Astrocyte (in vitro differentiated cells and primary cell): Measurements from ENCODE around the gene SRSF8. TPM values are rescaled to one million over a fixed set of nuclear protein-coding genes. Genes with fewer than 3 reads are reported as not detected.

Experiments used
- DNase-seq: peaks from one replicate; pipeline ENCODE4 v3.0.0-alpha.2; 2010; ENCODE audit warnings: low read depth
- FAIRE-seq: peaks from 2 replicates; lab custom pipeline; 2011; peaks lifted over from hg19 to GRCh38; lab: Jason Lieb, UNC
- H2AFZ ChIP-seq: 2 replicates; pipeline ENCODE4 v1.6.0; 2012; ENCODE audit warnings: low read depth, low read length, inconsistent platforms
- H3K27ac ChIP-seq: 2 replicates; pipeline ENCODE4 v1.5.1; 2011; ENCODE audit warnings: low read depth, low read length, inconsistent platforms
- H3K27me3 ChIP-seq: 2 replicates; pipeline ENCODE4 v1.6.0; 2011; ENCODE audit warnings: low read length, inconsistent platforms; ENCODE audit not compliant: insufficient read depth
- H3K36me3 ChIP-seq: 2 replicates; pipeline ENCODE4 v1.5.1; 2011; ENCODE audit warnings: low read length, inconsistent platforms; ENCODE audit not compliant: insufficient read depth
- H3K4me1 ChIP-seq: 2 replicates; pipeline ENCODE4 v1.5.1; 2011; ENCODE audit warnings: low read length, inconsistent platforms; ENCODE audit not compliant: insufficient read depth
- H3K4me2 ChIP-seq: 2 replicates; pipeline ENCODE4 v1.6.0; 2012; ENCODE audit warnings: low read length, inconsistent platforms
- H3K4me3 ChIP-seq: 2 replicates; pipeline ENCODE4 v1.5.1; 2011; ENCODE audit warnings: low read depth, mild to moderate bottlenecking, low read length, inconsistent platforms; ENCODE audit not compliant: insufficient read depth
- H3K79me2 ChIP-seq: 2 replicates; pipeline ENCODE4 v1.6.0; 2012; ENCODE audit warnings: mild to moderate bottlenecking, low read length, inconsistent platforms; ENCODE audit not compliant: insufficient read depth
- H3K9ac ChIP-seq: 2 replicates; pipeline ENCODE4 v1.6.0; 2012; ENCODE audit warnings: mild to moderate bottlenecking, low read length, inconsistent platforms
- H3K9me3 ChIP-seq: 2 replicates; pipeline ENCODE4 v1.5.1; 2012; ENCODE audit warnings: low read depth, mild to moderate bottlenecking, low read length, inconsistent platforms; ENCODE audit not compliant: insufficient read depth
- H4K20me1 ChIP-seq: 2 replicates; pipeline ENCODE4 v1.6.0; 2012; ENCODE audit warnings: low read length, inconsistent platforms; ENCODE audit not compliant: insufficient read depth
- H3K27ac Mint-ChIP-seq: one replicate; pipeline ENCODE4 v1.8.0; 2021; ENCODE audit warnings: mild to moderate bottlenecking, mixed read lengths; ENCODE audit not compliant: unreplicated experiment
- H3K27me3 Mint-ChIP-seq: one replicate; pipeline ENCODE4 v1.8.0; 2021; ENCODE audit warnings: low read depth, mixed read lengths; ENCODE audit not compliant: unreplicated experiment
- H3K36me3 Mint-ChIP-seq: one replicate; pipeline ENCODE4 v1.8.0; 2021; ENCODE audit warnings: low read depth, mixed read lengths; ENCODE audit not compliant: unreplicated experiment
- H3K4me1 Mint-ChIP-seq: one replicate; pipeline ENCODE4 v1.8.0; 2021; ENCODE audit warnings: low read depth, mixed read lengths; ENCODE audit not compliant: unreplicated experiment
- H3K4me3 Mint-ChIP-seq: one replicate; pipeline ENCODE4 v1.8.0; 2021; ENCODE audit warnings: mild to moderate bottlenecking, moderate library complexity, mixed read lengths; ENCODE audit not compliant: unreplicated experiment
- H3K9me3 Mint-ChIP-seq: one replicate; pipeline ENCODE4 v1.8.0; 2021; ENCODE audit warnings: mild to moderate bottlenecking, mixed read lengths; ENCODE audit not compliant: unreplicated experiment
- CTCF ChIP-seq: IDR thresholded peaks from 2 replicates; pipeline ENCODE4 v1.5.1; 2011; ENCODE audit warnings: low read depth, mild to moderate bottlenecking, inconsistent platforms, low read length, moderate library complexity; ENCODE audit not compliant: insufficient read depth
- EZH2 ChIP-seq: IDR thresholded peaks from 2 replicates; pipeline ENCODE4 v1.6.1; 2012; ENCODE audit warnings: mild to moderate bottlenecking, low read length, inconsistent platforms; ENCODE audit not compliant: insufficient read depth
- total RNA-seq: library from RNA; stranded (reverse); gene quantifications from 2 replicates; pipeline ENCODE4 v1.2.1, GENCODE V29; 2021

The SRSF8 gene
- total RNA-seq, 1 donor from 2014 or later, result 47.5 TPM

DNA sequence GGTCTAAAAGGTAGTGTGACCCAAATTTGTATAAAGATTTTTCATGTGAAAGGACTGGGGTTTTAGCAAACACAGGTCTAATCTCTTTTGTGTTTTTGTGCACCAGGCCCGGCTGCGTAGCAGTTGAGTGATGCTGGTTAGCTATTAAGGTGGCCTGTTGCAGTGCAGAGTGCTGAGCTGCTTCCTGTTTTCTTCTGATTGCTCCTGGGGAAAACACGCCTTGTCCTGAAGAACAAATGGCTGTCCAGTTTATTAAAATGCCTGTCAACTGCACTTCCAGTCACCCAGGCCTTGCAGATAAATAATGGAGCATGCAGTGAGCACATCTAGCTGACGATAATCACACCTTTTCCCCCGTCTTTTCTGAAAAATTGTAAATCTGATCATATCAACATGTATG, 1.8 kb downstream of the SRSF8 start:
- Histone ChIP-seq H3K79me2 (peaks cover 33% of the 10 kb centered on the region), H3K27ac (peak overlapping the region; percentile 90), H3K9me3 (no peaks in the 10 kb centered on the region), H3K9ac (peak overlapping the region; percentile 97), H3K4me3 (peak overlapping the region; percentile 91), H3K36me3 (no peaks in the 10 kb centered on the region), H2AFZ (no peak overlapping the region), H3K4me1 (peaks cover 11% of the 10 kb centered on the region), H3K27me3 (no peaks in the 10 kb centered on the region), H4K20me1 (peaks cover 11% of the 10 kb centered on the region), H3K4me2 (peak overlapping the region; percentile 93)
- FAIRE-seq (no peak), DNase-seq (peak; percentile 97)
- Mint-ChIP-seq H3K36me3 (peaks cover 2% of the 10 kb centered on the region), H3K27ac (peak overlapping the region; percentile 51), H3K4me3 (peak overlapping the region; percentile 100), H3K4me1 (peaks cover 14% of the 10 kb centered on the region), H3K27me3 (no peaks in the 10 kb centered on the region), H3K9me3 (no peaks in the 10 kb centered on the region)
- TF ChIP-seq CTCF (no peak), EZH2 (no peak)

- TF ChIP-seq EZH2 (no peak), CTCF (no peak)
- peaks cover 11% of the 10 kb centered on the region for H4K20me1 ChIP-seq
- H3K36me3 ChIP-seq, result no peaks in the 10 kb centered on the region
- Mint-ChIP-seq H3K4me1 (peaks cover 12% of the 10 kb centered on the region), H3K27me3 (no peaks in the 10 kb centered on the region), H3K9me3 (no peaks in the 10 kb centered on the region), H3K36me3 (peaks cover 3% of the 10 kb centered on the region), H3K4me3 (peak overlapping the region; percentile 55), H3K27ac (no peak overlapping the region)
- no peak overlapping the region for H3K9ac ChIP-seq
- DNase-seq (no peak), FAIRE-seq (no peak)
- no peaks in the 10 kb centered on the region for H3K27me3 ChIP-seq
- no peak overlapping the region for H3K4me3 ChIP-seq
- H2AFZ ChIP-seq, result no peak overlapping the region
- no peak overlapping the region for H3K4me2 ChIP-seq
- H3K27ac ChIP-seq, result no peak overlapping the region
- H3K79me2 ChIP-seq, result peaks cover 33% of the 10 kb centered on the region
- no peaks in the 10 kb centered on the region for H3K9me3 ChIP-seq
- H3K4me1 ChIP-seq, result peaks cover 17% of the 10 kb centered on the region
Observed at GRCh38 chr11:95070471-95070870, 3.8 kb downstream of the SRSF8 start.

GRCh38 chr11:95072948-95073347, 6.2 kb downstream of the SRSF8 start:
- Histone ChIP-seq H3K36me3 (no peaks in the 10 kb centered on the region), H2AFZ (no peak overlapping the region), H3K27ac (no peak overlapping the region), H3K4me1 (peaks cover 13% of the 10 kb centered on the region), H3K27me3 (no peaks in the 10 kb centered on the region), H3K79me2 (peaks cover 27% of the 10 kb centered on the region), H3K9me3 (no peaks in the 10 kb centered on the region), H3K4me3 (no peak overlapping the region), H3K4me2 (no peak overlapping the region), H4K20me1 (peaks cover 11% of the 10 kb centered on the region), H3K9ac (no peak overlapping the region)
- Mint-ChIP-seq H3K4me3 (no peak overlapping the region), H3K27me3 (no peaks in the 10 kb centered on the region), H3K27ac (no peak overlapping the region), H3K36me3 (peaks cover 3% of the 10 kb centered on the region), H3K9me3 (no peaks in the 10 kb centered on the region), H3K4me1 (peaks cover 20% of the 10 kb centered on the region)
- DNase-seq (no peak), FAIRE-seq (no peak)
- no peak for TF ChIP-seq EZH2
- TF ChIP-seq CTCF, result no peak
